BE2C (cell line): ENCODE measurements around the gene MED20.

Experiments
- DNase-seq: peaks from one replicate; pipeline ENCODE4 v3.0.0-alpha.2; 2020
- H3K27me3 ChIP-seq: fragments of 250-450 bp; sonication (Bioruptor Pico); 2 replicates; pipeline ENCODE4 v1.5.1; 2020; ENCODE audit warnings: mild to moderate bottlenecking
- H3K36me3 ChIP-seq: fragments of 250-450 bp; sonication (Bioruptor Pico); 2 replicates; pipeline ENCODE4 v1.5.1; 2020; ENCODE audit warnings: mild to moderate bottlenecking
- H3K4me1 ChIP-seq: fragments of 250-450 bp; sonication (Bioruptor Pico); 2 replicates; pipeline ENCODE4 v1.5.1; 2020
- H3K4me3 ChIP-seq: 2 replicates; pipeline ENCODE4 v1.5.1; 2011; ENCODE audit warnings: low read depth, low read length
- H3K9me3 ChIP-seq: fragments of 250-450 bp; sonication (Bioruptor Pico); 2 replicates; pipeline ENCODE4 v1.5.1; 2020
- CTCF ChIP-seq: IDR thresholded peaks from 2 replicates; pipeline ENCODE4 v1.5.1; 2012; ENCODE audit warnings: mild to moderate bottlenecking, low read depth, low read length

Gene MED20

DNA sequence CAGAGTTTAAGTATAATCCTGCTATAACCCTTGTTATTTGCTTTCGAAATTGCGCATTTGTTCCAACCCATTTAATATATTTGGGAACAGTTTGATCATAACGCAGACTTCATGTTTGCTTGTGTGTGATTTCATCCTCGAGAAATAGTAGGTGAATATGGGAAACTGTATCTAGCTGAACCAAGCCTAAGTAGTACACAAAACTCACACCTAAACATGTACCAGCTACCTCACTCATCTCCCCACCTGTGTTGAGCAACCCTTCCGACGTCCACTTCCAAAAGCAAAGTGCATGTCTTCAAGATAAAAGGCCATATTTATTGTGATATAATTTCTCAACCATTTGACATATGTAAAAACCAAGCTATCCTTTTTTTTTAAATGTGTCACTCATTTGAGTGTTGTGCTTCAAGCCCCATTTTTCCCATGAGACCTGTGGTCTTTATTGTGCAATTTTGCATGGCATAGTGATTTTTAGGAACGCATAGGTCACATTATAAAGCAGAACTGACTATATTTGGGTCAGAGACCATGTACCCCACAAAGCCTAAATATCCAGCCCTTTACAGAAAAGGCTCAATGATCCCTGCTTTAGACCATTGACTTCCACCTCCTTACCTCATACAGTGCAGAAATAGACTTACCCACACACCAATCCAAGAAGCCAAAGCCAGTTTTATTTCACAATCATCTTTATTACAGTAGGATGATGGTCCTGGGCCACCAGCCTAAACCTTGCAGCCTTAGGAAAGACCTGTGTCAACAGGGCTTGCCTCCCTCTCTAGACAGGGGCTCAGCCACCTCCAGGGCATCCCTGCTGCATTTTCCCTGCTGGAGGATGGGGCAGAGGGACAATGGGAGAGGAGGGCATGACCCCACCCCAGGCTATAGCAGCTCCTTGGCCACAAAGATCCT lies 13.6 kb upstream of the MED20 start:
- no peak for TF ChIP-seq CTCF
- DNase-seq, result no peak

GRCh38 chr6:41932378-41932777 lies 11.4 kb upstream of the MED20 start:
- H3K27me3 ChIP-seq, result no peaks in the 10 kb centered on the region
- no peak for DNase-seq
- TF ChIP-seq CTCF, result no peak
- H3K4me3 ChIP-seq, result no peak overlapping the region
- no peaks in the 10 kb centered on the region for H3K9me3 ChIP-seq
- peaks cover 81% of the 10 kb centered on the region for H3K36me3 ChIP-seq
- no peaks in the 10 kb centered on the region for H3K4me1 ChIP-seq

More for the DNA sequence above, 13.6 kb upstream of the MED20 start:
- no peaks in the 10 kb centered on the region for H3K4me1 ChIP-seq
- no peaks in the 10 kb centered on the region for H3K27me3 ChIP-seq
- no peaks in the 10 kb centered on the region for H3K9me3 ChIP-seq
- H3K36me3 ChIP-seq, result peaks cover 60% of the 10 kb centered on the region
- no peak overlapping the region for H3K4me3 ChIP-seq

GRCh38 chr6:41931792-41932191 lies 10.9 kb upstream of the MED20 start:
- H3K36me3 ChIP-seq, result peaks cover 86% of the 10 kb centered on the region
- DNase-seq, result no peak
- no peaks in the 10 kb centered on the region for H3K27me3 ChIP-seq
- no peak overlapping the region for H3K4me3 ChIP-seq
- H3K9me3 ChIP-seq, result no peaks in the 10 kb centered on the region
- no peak for TF ChIP-seq CTCF
- H3K4me1 ChIP-seq, result no peaks in the 10 kb centered on the region

- DNase-seq, result no peak
- no peaks in the 10 kb centered on the region for H3K27me3 ChIP-seq
- H3K4me1 ChIP-seq, result no peaks in the 10 kb centered on the region
- no peaks in the 10 kb centered on the region for H3K9me3 ChIP-seq
- H3K36me3 ChIP-seq, result peaks cover 84% of the 10 kb centered on the region
- no peak for TF ChIP-seq CTCF
- H3K4me3 ChIP-seq, result no peak overlapping the region
Observed at GRCh38 chr6:41929924-41930323, 9.0 kb upstream of the MED20 start.

DNA sequence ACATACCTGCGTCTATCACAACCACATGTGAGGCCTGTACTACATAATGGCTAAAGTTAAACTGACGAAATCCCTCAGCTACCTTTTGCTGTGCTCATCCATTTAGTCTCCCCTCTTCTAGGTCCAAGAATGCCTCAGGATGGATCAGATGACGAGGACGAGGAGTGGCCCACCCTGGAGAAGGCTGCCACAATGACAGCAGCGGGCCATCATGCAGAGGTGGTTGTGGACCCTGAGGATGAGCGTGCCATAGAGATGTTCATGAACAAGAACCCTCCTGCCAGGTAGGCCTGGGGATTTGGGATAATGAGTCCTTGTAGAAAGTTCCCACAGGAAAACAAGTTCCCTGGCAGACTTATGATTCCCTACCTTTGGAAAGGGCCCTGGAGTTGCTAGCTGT lies 6.3 kb upstream of the MED20 start:
- Histone ChIP-seq H3K27me3 (no peaks in the 10 kb centered on the region), H3K4me3 (no peak overlapping the region), H3K9me3 (no peaks in the 10 kb centered on the region), H3K4me1 (no peaks in the 10 kb centered on the region; the same call in 1 of the 2 replicates), H3K36me3 (peaks cover 78% of the 10 kb centered on the region)
- TF ChIP-seq CTCF, result no peak
- DNase-seq, result no peak

DNA sequence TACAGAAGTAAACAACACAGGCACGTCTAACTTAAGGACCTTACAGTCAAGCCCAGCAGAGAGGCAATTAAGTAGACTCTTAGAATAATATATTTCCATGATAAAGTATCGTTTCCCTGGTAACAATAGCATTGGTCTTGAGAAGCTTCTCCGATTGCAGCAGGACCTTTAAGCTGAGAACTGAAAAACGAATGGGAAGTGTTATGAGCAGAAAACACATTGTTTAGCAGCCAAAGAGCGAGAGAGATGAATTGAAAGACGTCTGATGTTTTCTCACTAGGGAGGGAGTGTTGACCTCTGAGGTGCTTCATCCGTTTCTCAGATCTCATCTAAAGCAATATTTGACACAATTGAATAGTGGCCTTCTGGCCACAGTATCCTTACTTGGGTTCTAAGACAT lies 1.2 kb upstream of the MED20 start:
- no peak for DNase-seq
- TF ChIP-seq CTCF, result no peak
- H3K4me1 ChIP-seq, result no peaks in the 10 kb centered on the region; the same call in 1 of the 2 replicates
- no peaks in the 10 kb centered on the region for H3K27me3 ChIP-seq
- no peaks in the 10 kb centered on the region for H3K9me3 ChIP-seq
- H3K36me3 ChIP-seq, result peaks cover 39% of the 10 kb centered on the region
- H3K4me3 ChIP-seq, result peak overlapping the region; percentile 99
